Fibroblast of the aortic adventitia (primary cell): ENCODE data around the gene GRIK2. TPM values are rescaled to one million over a fixed set of nuclear protein-coding genes. Genes with fewer than 3 reads are reported as not detected.

Source experiments
- DNase-seq: peaks from one replicate; pipeline ENCODE4 v3.0.0-alpha.2; 2010; ENCODE audit warnings: low read depth
- H3K4me3 ChIP-seq: 2 replicates; pipeline ENCODE4 v1.5.1; 2011; ENCODE audit warnings: low read depth, mild to moderate bottlenecking, control low read depth, low read length, moderate library complexity
- CTCF ChIP-seq: IDR thresholded peaks from 2 replicates; pipeline ENCODE4 v1.5.1; 2011; ENCODE audit warnings: mild to moderate bottlenecking, low read length, control low read depth, inconsistent platforms; ENCODE audit not compliant: insufficient read depth
- total RNA-seq: library from RNA; depleted of rRNA; stranded (reverse); fragments of >200 nt; gene quantifications from 2 replicates; pipeline ENCODE4 v1.2.3, GENCODE V29; 2012; ENCODE audit warnings: low replicate concordance

GRIK2 gene
- total RNA-seq, 1 donor = 8.9 TPM

GRCh38 chr6:101811108-101811507, 417.6 kb downstream of the GRIK2 start:
- DNase-seq = no peak
- no peak for TF ChIP-seq CTCF
- H3K4me3 ChIP-seq = no peak overlapping the region

GRCh38 chr6:101816716-101817115, 423.2 kb downstream of the GRIK2 start:
- no peak overlapping the region for H3K4me3 ChIP-seq
- no peak for DNase-seq
- no peak for TF ChIP-seq CTCF

GRCh38 chr6:101818051-101818450, 424.5 kb downstream of the GRIK2 start:
- no peak for DNase-seq
- no peak overlapping the region for H3K4me3 ChIP-seq
- no peak for TF ChIP-seq CTCF

GRCh38 chr6:101824551-101825345, 431.2 kb downstream of the GRIK2 start:
- peak; percentile 69 for DNase-seq
- no peak for TF ChIP-seq CTCF

GRCh38 chr6:101826269-101826668, 432.8 kb downstream of the GRIK2 start:
- peak; percentile 47 for DNase-seq
- no peak for TF ChIP-seq CTCF
- H3K4me3 ChIP-seq = no peak overlapping the region

More at GRCh38 chr6:101824551-101825345, 431.2 kb downstream of the GRIK2 start:
- no peak overlapping the region for H3K4me3 ChIP-seq

- peak; percentile 53 for DNase-seq
- H3K4me3 ChIP-seq = no peak overlapping the region
- no peak for TF ChIP-seq CTCF
Observed at GRCh38 chr6:101826678-101827077, 433.2 kb downstream of the GRIK2 start.
